HuH-7.5 (cell line): ENCODE results near the gene MACROD2.

Experiments
- DNase-seq: peaks from one replicate; pipeline ENCODE4 v3.0.0; 2011; ENCODE audit warnings: low spot score

MACROD2 gene

GRCh38 chr20:15692570-15692969, 1697.3 kb downstream of the MACROD2 start:
- no peak for DNase-seq

DNA sequence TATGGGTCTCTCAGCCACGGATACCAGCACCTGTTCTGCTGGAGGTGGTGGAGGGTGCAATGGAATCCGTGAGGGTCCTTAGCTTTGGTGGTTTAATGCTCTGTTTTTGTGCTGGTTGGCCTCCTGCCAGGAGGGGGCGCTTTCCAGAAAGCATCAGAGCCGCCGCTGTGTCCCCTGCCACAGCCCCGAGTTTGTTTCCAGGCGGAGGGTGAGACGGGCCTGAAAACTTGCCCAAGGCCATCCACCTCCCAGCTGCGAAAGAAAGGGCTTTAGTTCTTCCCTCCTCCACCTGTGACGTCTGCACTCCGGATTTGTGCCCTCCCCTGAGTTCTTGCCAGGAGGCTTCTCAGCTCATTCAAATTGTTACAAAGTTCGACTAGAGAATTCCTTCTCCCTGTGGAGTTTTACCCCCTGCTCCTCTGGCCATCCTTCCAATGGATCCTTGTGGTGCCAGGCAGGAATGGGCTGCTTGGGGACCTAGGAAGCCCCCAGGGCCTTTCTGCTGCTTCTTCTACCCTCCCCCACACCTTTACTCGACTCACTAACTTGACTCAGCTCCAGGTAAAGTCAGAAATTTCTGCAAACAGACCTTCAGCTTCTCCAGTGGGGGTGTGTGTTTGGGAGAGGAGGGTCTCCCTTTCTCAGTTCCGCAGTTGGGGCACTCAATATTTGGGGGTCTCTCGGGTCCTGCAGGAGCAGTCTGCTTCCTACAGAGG, 1704.3 kb downstream of the MACROD2 start:
- DNase-seq: no peak

GRCh38 chr20:15700147-15700765, 1704.9 kb downstream of the MACROD2 start:
- no peak for DNase-seq

DNA sequence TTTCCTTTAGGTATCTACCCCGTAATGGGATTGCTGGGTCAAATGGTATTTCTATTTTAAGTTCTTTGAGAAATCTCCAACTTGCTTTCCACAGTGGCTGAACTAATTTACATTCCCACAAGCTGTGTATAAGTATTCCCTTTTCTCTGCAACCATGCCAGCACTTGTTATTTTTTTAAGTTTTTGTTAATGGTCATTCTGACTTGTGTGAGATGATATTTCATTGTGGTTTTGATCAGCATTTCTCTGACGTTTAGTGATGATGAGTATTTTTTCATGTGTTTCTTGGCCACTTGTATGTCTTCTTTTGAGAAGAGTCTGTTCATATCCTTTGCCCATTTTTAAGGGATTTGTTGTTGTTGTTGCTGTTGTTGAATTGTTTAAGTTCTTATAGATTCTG, 1706.8 kb downstream of the MACROD2 start:
- DNase-seq: no peak

- DNase-seq: peak; percentile 19
Observed at GRCh38 chr20:15703171-15703911, 1708.0 kb downstream of the MACROD2 start.

DNA sequence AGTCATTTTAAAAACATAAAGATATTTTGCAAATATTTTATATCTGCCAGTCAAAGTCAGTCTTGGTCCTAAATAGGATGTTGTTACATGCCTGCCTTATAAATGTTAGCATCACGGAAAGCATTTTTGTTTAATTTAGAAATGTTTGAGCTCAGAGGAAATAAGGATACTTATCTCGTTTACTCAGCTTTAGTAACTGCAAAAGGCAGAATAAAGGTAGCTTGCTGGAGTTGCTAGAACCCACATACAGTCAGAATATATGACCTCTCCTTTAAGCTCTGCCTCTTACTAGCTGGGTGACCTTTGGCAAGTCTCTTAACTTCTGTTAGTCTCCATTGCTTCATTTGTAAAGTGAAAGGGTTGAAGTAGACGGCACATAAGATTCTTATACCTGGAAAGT, 1710.7 kb downstream of the MACROD2 start:
- DNase-seq: no peak

DNA sequence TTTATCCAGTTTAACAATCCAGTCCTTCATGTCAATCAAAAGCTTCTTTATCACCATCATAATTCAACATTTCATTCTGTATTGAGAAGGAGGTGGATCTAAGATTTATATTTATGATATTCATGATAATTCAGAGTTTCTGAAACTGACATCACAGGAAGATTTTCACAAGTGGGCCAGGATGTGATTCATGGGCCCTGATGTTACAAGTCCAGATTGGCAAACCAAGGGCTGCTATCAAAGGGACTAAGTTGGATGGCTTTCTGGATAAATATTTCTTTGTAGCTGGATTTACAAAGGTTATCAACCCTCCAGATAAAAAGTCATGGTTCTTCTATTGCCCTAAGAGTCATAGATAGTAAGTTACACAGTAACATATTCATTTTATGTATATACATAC, 1711.4 kb downstream of the MACROD2 start:
- no peak for DNase-seq

DNA sequence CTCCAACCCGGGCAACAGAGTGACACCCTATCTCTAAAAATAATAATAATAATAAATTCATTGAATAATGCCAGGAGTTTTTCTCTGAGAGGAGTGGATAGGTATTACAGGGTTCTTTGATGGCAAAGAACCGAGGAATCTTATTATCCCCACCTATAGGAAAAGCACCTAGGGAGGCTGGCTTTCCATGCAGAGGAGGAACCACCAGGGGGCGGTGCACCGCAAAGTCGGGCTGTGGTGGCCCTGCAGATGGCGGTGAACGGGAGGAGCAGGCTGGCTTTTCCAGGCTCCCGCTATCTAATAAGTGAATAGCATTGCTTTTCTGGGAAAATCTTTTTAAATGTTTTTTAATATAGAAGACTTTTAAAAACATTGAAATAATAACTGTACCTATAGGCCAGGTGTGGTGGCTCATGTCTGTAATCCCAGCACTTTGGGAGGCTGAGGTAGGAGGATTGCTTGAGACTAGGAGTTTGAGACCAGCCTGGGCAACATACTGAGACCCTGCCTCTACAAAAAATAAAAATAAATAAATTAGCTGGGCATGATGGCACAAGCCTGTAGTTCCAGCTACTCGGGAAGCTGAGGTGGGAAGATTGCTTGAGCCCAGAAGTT, 1713.8 kb downstream of the MACROD2 start:
- DNase-seq: peak; percentile 46

GRCh38 chr20:15710636-15711035, 1715.3 kb downstream of the MACROD2 start:
- DNase-seq: no peak

DNA sequence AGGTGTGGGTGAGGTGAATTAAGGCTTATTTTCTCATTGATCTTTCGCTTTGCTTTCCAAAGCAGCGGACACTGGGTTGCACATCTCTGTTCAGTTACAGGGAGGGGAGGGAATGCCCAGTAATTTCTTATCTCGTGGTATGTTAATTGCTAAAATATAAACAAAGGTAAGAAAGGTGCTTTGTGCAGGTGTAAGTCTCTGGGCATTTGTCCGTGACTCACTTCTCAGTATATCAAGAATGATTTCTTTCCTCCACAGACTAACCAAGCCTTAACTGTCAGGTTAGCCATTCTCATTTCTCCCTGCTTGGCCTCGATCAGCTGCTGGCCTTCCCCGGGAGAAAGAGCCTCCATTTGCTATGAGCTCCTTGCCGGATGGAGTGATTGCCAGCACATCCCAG, 1715.9 kb downstream of the MACROD2 start:
- DNase-seq: no peak

DNA sequence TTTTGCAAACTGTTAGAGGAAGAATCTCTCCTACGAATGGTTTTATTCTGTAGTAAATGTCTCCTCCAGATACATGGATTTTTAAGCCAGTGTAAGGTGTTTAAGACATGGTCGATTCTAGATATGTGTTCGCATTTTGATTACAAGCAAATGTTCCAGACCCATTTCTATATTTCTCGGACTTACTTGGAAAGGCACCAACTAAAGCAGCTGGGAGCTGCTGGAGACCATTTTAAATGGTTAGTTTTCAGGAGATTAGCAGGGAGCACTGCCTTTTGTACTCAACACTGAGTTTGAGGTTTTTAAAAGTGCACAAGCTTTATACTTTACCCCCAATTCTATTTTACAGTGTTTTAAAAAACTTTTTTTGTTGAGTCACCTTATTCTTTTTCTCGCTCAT, 1720.9 kb downstream of the MACROD2 start:
- no peak for DNase-seq

DNA sequence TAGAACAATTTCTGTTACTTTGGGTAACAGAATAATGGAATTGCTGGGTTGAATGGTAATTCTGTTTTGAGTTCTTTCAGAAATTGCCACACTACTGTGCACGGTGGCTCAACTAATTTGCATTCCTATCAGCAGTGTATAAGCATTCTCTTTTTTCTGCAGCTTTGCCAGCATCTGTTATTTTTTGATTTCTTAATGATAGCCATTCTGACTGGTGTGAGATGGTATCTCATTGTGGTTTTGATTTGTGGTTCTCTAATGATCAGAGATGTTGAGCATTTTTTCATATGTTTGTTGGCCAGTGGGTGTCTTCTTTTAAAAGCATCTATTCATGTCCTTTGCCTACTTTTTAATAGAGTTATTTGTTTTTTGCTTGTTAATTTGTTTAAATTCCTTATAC, 1731.1 kb downstream of the MACROD2 start:
- DNase-seq: no peak

- DNase-seq: no peak
Observed at GRCh38 chr20:15734052-15734451, 1738.7 kb downstream of the MACROD2 start.

DNA sequence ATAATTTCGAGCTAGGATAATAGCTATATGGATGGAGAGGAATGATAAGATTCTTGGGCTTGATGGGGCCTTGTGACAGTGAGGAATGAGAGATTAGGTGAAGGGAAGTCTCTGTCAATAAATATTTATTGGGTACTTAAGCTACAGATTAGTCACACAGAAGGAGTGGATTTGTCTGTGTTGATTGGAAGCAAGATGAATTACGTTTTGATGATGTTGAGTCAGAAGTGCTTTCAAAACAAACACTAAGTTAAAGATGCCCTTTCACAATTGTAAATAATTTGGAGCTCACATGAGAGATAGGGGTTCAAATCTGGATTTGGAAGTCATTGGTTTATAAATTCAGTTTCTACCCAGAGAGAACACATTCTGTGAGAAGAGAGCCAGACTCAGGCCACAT, 1743.7 kb downstream of the MACROD2 start:
- DNase-seq: no peak

DNA sequence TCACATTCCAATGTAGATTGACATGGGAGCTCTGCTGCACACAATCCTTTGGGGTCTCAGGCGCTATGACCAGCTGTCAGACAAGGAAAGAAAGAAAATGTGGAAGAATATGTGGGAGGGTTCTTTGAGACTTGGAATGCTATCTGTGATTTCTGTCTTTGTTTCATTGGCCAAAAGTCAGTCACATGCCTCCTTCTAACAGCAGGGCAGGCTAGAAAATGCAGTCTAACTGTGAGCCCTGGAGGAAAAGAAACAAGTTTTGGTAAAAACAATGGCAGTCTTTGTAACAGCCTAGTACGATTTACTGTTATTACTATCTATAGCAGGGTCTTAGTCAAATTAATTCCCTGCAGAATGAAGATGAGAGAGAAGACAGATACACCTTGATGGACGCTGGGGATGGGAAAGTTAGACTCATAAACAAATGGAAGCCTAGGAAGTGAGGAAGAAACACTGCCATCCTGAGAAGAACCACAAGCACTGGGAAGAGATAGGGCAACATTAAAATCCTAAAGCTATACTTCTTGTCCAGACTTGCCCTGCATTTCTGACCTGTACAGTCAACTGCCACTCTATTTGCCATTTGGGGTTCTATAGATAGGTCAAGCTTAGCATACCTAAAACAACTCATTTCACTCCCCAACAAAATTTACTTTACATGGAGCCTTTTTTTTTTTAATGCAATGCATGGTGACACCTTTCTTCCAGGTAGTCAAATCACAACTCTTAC, 1744.9 kb downstream of the MACROD2 start:
- DNase-seq: no peak

DNA sequence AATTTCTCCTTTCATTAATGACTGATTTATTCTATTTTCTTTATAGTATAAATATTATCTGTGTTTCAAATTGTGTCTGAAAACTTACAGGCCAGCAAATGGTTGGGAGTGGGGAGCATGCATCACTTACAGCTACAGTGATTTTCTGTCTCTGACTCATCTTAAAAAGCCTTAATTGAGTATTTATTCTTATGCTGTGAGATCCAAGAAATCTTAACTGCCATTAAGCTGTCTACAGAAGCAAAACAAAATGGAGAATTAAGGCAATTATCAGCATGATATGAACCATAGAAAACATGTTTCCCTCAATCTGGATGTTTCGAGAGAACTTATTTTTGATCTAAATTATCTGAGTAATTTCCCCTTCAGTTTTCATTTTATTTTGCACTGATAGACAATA, 1746.8 kb downstream of the MACROD2 start:
- no peak for DNase-seq

DNA sequence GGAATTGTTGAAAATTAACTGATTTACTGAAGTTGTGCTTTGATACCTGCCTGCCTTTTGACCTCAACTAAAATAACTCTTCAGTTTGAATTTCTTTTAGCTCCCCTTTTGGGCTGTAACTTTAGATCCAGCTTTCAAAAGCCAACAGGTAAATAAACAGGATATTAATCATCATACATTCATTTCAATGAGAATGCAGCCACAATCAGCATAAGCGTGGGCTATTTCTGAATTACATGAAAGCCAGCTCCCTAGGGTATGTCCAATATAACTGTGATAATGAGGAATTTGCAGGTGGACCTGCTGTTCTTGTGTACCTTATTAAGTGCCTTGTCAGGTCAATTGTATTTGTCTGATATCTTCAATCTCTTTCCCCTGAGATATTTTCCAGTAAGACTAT, 1747.3 kb downstream of the MACROD2 start:
- no peak for DNase-seq

DNA sequence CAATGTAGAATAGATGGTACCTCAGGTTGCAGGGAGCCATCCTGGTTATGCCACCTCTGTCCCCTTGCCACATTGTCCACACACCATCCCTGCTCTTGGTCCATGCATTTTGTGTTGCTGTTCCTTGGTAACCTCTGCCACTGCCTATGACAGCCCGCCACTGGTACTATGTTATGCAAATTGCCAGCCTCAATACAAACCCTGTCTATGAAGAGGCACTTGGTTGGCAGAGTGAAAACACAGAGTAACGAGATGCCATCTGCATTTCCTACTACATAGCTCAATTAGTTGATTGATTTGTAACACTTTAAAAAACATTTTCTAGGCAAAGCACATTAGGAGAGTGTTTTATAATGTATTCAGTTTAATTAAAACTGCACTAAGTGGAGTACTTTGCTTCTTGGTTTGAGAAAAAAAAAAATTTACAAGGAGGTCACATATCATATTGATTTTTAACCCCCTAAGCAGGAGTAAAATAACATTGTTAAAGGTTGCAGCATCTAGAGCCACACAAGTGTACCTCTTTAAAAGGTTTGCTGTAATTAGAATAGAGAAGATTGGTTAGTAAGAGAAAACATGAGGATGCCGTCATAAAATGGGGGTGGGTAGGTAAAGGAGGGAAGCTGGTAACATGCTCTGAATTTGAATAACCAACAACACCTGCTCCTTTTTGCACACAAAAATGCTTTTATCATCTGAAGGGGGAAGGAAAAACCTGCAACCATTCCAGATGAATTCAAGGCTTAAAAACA, 1760.9 kb downstream of the MACROD2 start:
- DNase-seq: no peak

DNA sequence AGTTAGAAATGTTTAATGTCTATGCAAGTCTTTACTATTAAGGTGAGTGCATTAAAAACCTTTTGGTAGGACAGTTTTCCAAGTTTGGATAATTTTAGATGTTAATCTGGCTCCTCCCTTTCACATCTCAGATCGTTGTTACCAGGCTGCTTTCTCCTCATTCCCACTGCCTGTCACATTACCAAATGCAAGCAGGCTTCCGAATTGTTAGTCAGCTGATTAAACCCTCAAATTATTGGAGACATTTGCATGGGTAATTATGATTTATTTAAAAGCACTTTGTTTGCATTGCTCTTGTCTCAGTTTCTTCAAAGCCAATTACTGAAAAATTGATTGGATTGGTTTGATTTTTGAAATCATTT, 1761.4 kb downstream of the MACROD2 start:
- DNase-seq: no peak

DNA sequence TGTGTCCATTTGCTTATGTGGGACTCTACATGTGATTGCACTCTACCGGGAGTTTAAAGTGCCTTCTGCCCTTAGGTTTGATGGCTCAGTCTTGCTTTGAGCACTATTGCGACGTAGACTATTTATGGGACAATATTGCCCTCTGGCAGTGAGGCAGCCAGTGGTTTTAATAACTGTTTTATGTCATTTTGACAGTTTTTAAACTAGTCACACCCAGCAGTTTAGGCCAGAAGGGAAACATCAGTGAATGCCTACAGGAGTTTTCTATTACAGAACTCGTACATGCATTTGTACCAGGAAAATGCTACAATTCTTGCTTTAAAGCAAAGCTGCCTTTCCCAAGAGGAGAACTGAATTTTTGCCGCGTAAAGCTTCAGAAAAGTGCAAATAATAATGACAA, 1764.3 kb downstream of the MACROD2 start:
- DNase-seq: no peak

DNA sequence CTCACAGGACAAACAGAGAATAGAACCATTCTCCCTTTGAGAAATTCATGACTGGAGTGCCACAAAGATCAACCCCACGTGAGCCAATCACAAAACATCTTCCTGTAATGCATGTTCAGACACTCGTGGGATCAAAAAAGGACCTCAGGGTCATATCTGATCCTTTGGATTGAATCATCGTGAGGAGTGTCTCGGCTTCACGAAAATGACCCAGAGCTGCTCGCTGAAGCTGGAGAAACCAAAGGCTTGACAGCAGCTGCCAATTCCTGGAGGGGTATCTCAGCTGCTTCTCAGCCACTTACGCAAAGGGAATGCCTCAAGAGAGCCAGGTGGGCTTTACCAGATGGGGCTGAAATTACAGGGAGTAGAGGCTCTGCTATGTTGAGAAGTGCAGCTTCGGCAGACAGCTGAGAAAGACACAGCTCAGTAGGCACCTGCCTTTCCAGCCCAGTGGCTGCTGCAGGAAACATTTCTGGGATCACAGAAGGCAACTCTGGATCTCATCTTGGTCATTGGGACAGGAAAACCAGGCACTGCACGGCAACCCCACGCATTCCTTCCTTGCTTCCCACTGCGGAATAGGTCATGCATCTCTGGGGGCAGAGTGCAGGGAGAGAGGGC, 1764.8 kb downstream of the MACROD2 start:
- DNase-seq: no peak
